Activated CD4-positive, alpha-beta T cell treated with anti-CD3 and anti-CD28 coated beads, Interleukin-2, amount 50 U/mL, for 1 hour (primary cell): ENCODE results near the gene CD74.
A peak's percentile ranks its signal among the peaks of the same experiment; 100 is the strongest.

Experiments
- DNase-seq: peaks from one replicate; pipeline ENCODE4 v3.0.0-alpha.2; 2020

Gene CD74

GRCh38 chr5:150357326-150358260 is 55.1 kb downstream of the CD74 start, which contains the start of gene TCOF1:
Gene TCOF1, plus strand, starts transcription at chr5:150357697. Its CDS starts 50 bp downstream, at chr5:150357747.
- peak; percentile 96 for DNase-seq

- DNase-seq: no peak
Observed at GRCh38 chr5:150356575-150357294, 56.0 kb downstream of the CD74 start.

GRCh38 chr5:150355791-150356190 is 56.9 kb downstream of the CD74 start:
- DNase-seq: no peak

DNA sequence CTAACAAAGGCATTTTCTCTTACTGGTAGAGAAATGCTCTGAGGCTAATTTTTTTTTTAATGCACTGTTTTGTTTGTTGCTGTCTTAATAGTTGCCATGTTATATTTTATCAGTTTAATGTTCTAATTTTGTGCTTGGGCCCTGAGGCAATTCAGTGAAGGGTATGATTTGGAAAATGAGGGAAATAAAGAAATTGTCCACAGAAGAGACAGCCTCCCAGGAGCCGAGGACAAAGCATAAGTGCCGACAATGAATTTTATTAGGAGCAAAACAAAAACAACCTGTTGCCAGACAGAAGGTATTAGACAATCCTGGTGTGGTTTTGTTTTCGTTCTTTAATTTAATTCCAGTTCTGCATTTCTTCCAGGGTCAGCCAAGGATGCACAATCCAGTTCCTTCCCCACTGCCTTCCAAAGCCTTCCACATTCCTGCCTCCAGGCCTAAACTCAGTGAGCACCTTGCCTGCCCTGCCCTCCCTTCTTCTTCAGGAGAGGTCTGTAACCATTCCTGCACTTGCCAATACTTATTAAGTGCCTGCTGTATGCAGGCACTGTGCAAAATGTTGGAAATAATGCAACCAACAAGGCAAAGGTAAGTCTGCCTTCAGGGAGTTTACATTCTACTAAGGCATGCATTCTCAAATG is 59.6 kb downstream of the CD74 start:
- DNase-seq: no peak

- no peak for DNase-seq
Observed at GRCh38 chr5:150352244-150353031, 60.3 kb downstream of the CD74 start.
